Upper lobe of left lung (tissue), 6 donors: ENCODE data around the gene SPTBN2. TPM values are rescaled to one million over a fixed set of nuclear protein-coding genes. Genes with fewer than 3 reads are reported as not detected.

ENCODE experiments used
- ATAC-seq, 2 donors: fragments of 200-7000 bp; cut with Tn5 transposase; one replicate each; pipeline ENCODE4 v1.9.1; 2022; ENCODE audit warnings: mild to moderate bottlenecking in 2 of 2, moderate library complexity in 2 of 2; ENCODE audit not compliant: low FRiP score in 2 of 2
- DNase-seq, 2 donors: peaks; one replicate each; pipeline ENCODE4 v3.0.0-alpha.2; 2019 to 2020
- H3K27ac ChIP-seq, 4 donors: fragments of 200-600 bp; sonication (generic); one replicate each; pipeline ENCODE4 v1.5.1; 2016 to 2019
- H3K27me3 ChIP-seq, 4 donors: fragments of 200-600 bp; sonication (generic); one replicate each; pipeline ENCODE4 v1.5.1; 2017 to 2019
- H3K36me3 ChIP-seq, 4 donors: fragments of 200-600 bp; sonication (generic); one replicate each; pipeline ENCODE4 v1.5.1; 2016 to 2019
- H3K4me1 ChIP-seq, 4 donors: fragments of 200-600 bp; sonication (generic); one replicate each; pipeline ENCODE4 v1.5.1; 2018 to 2019
- H3K4me3 ChIP-seq, 4 donors: fragments of 200-600 bp; sonication (generic); one replicate each; pipeline ENCODE4 v1.5.1; 2017 to 2019; ENCODE audit warnings: mild to moderate bottlenecking in 2 of 4, moderate library complexity in 1 of 4
- H3K9me3 ChIP-seq, 4 donors: fragments of 200-600 bp; sonication (generic); one replicate each; pipeline ENCODE4 v1.5.1; 2018 to 2019
- EP300 ChIP-seq, 4 donors: sonication (generic); formaldehyde crosslinking; IDR thresholded peaks; one replicate each; pipeline ENCODE4 v1.5.1; 2017; ENCODE audit warnings: antibody characterized with exemption in 4 of 4, control low read depth in 2 of 4
- POLR2A ChIP-seq, 4 donors: fragments of 450-650 bp; IDR thresholded peaks; one replicate each; pipeline ENCODE4 v1.5.1; 2016 to 2017; ENCODE audit warnings: antibody characterized with exemption in 4 of 4, mild to moderate bottlenecking in 2 of 4
- POLR2AphosphoS5 ChIP-seq, 2 donors: sonication (generic); formaldehyde crosslinking; IDR thresholded peaks; one replicate each; pipeline ENCODE4 v1.5.1; 2017; ENCODE audit warnings: antibody characterized with exemption in 2 of 2
- WGBS, 2 donors: methylation state at CpG; one replicate each; pipeline ENCODE4 v1.1.5; 2017 to 2018; 5-methylcytosine and 5-hydroxymethylcytosine counted together
- total RNA-seq, 6 donors: library from RNA; depleted of rRNA in 4 of 6; stranded (reverse); fragments of >200 nt in 4 of 6; gene quantifications; one replicate each; pipeline versions ENCODE4 v1.1.0 to v1.2.1, GENCODE V29; 2016 to 2021
- TF ChIP-seq, protein P1 (sequence below), 6 experiments: fragments of 450-650 bp in 4 of 6; fragments of 200-600 bp in 2 of 6; sonication (generic) in 2 of 6; IDR thresholded peaks; one replicate each; pipeline ENCODE4 v1.5.1; 2016 to 2019; ENCODE audit warnings: antibody characterized with exemption in 6 of 6
- donor health status: DM: no; HTN: no; CAD: no; lungs with moderate emphysema.
- donor health status: DM: no; HTN: yes; CAD: no; lungs with severe emphysema.

SPTBN2 gene
- total RNA-seq, 6 donors from 2014 or later = 9.3 to 45.1 (median 21.1) TPM

DNA sequence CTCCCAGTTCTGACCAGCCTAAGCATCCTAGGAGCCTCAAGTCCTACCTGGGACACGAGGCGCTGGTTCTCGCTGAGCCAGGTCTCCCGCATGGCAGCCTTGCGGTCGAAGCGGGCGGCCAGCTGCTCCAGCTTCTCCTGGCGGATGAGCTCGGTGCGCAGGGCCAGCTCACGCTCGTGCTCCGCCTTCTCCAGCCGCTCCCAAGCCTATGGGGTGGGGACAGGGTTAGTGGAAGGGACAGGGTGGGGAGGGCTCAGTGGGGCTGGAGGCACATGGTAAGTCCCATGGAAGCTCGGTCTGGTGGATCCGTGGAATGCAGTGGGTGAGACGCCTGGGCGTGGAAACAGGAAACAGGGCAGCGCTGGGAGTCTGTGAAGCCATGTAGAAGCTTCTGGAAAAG is 20.9 kb downstream of the SPTBN2 start:
- H3K27ac ChIP-seq = no peak overlapping the region
- TF ChIP-seq POLR2A (IDR thresholded peaks at IDR 0.05) (no peak), POLR2AphosphoS5 (IDR thresholded peaks at IDR 0.05) (no peak), EP300 (IDR thresholded peaks at IDR 0.05) (no peak)
- TF ChIP-seq, protein P1, sequence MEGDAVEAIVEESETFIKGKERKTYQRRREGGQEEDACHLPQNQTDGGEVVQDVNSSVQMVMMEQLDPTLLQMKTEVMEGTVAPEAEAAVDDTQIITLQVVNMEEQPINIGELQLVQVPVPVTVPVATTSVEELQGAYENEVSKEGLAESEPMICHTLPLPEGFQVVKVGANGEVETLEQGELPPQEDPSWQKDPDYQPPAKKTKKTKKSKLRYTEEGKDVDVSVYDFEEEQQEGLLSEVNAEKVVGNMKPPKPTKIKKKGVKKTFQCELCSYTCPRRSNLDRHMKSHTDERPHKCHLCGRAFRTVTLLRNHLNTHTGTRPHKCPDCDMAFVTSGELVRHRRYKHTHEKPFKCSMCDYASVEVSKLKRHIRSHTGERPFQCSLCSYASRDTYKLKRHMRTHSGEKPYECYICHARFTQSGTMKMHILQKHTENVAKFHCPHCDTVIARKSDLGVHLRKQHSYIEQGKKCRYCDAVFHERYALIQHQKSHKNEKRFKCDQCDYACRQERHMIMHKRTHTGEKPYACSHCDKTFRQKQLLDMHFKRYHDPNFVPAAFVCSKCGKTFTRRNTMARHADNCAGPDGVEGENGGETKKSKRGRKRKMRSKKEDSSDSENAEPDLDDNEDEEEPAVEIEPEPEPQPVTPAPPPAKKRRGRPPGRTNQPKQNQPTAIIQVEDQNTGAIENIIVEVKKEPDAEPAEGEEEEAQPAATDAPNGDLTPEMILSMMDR (IDR thresholded peaks at IDR 0.05) = no peak
- DNase-seq = no peak
- WGBS, 2 donors = 92 to 97% methylated on average over 20 of the region's 20 CpGs
- ATAC-seq = no peak
- H3K4me3 ChIP-seq = no peak overlapping the region
- no peaks in the 10 kb centered on the region for H3K4me1 ChIP-seq
- no peaks in the 10 kb centered on the region for H3K27me3 ChIP-seq
- no peaks in the 10 kb centered on the region for H3K9me3 ChIP-seq
- H3K36me3 ChIP-seq = no peaks in the 10 kb centered on the region

- H3K36me3 ChIP-seq = no peaks in the 10 kb centered on the region
- TF ChIP-seq POLR2AphosphoS5 (IDR thresholded peaks at IDR 0.05) (no peak), EP300 (IDR thresholded peaks at IDR 0.05) (no peak), POLR2A (IDR thresholded peaks at IDR 0.05) (no peak)
- TF ChIP-seq, protein P1 (IDR thresholded peaks at IDR 0.05) = no peak
- no peaks in the 10 kb centered on the region for H3K4me1 ChIP-seq
- no peaks in the 10 kb centered on the region for H3K27me3 ChIP-seq
- H3K27ac ChIP-seq = no peak overlapping the region
- ATAC-seq (peak in 1 of 2 donors; percentile 3), DNase-seq (peak in 1 of 2 donors; percentile 75)
- no peak overlapping the region for H3K4me3 ChIP-seq
- 96 to 97% methylated on average over 25 to 26 of the region's 26 CpGs for WGBS, 2 donors
- no peaks in the 10 kb centered on the region for H3K9me3 ChIP-seq
Observed at GRCh38 chr11:66707486-66707885, 21.5 kb downstream of the SPTBN2 start.

DNA sequence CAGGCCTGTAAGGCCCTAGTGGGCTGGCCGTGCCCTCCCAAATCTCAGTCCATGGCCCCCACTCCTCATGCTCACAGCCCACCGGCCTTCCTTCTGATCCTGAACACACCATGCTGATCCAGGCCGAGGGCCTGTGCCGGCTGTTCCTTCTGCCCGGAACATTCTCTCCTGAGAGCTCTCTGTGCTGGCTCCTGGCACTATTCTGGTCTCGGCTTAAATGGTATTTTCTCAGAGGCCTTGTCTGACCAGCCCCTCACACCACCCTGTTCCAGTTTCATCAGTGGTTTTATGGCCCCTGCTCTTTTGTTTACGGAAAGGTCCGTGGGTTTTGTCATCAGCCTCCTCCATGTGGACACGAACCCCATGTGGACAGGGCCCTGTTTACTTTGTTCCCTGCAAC is 22.0 kb downstream of the SPTBN2 start:
- Histone ChIP-seq H3K27me3 (no peaks in the 10 kb centered on the region), H3K4me3 (no peak overlapping the region), H3K36me3 (no peaks in the 10 kb centered on the region), H3K9me3 (no peaks in the 10 kb centered on the region), H3K27ac (no peak overlapping the region), H3K4me1 (no peaks in the 10 kb centered on the region)
- TF ChIP-seq POLR2AphosphoS5 (IDR thresholded peaks at IDR 0.05) (no peak), EP300 (IDR thresholded peaks at IDR 0.05) (no peak), POLR2A (IDR thresholded peaks at IDR 0.05) (no peak)
- TF ChIP-seq, protein P1 (IDR thresholded peaks at IDR 0.05) = no peak
- DNase-seq (no peak), ATAC-seq (no peak)
- WGBS, 2 donors = 90% methylated on average over 9 of the region's 9 CpGs

GRCh38 chr11:66705587-66706335 is 23.3 kb downstream of the SPTBN2 start:
- WGBS, 2 donors = 92 to 94% methylated on average over 26 of the region's 26 CpGs
- no peak overlapping the region for H3K27ac ChIP-seq
- no peaks in the 10 kb centered on the region for H3K36me3 ChIP-seq
- TF ChIP-seq EP300 (IDR thresholded peaks at IDR 0.05) (no peak), POLR2A (IDR thresholded peaks at IDR 0.05) (no peak), POLR2AphosphoS5 (IDR thresholded peaks at IDR 0.05) (no peak)
- TF ChIP-seq, protein P1 (IDR thresholded peaks at IDR 0.05) = no peak
- no peaks in the 10 kb centered on the region for H3K4me1 ChIP-seq
- DNase-seq = peak in 1 of 2 donors; percentile 69
- no peaks in the 10 kb centered on the region for H3K27me3 ChIP-seq
- no peaks in the 10 kb centered on the region for H3K9me3 ChIP-seq
- ATAC-seq = no peak
- no peak overlapping the region for H3K4me3 ChIP-seq
